Caco-2 (cell line): Measurements from ENCODE around the gene TMEFF2. TPM values are rescaled to one million over a fixed set of nuclear protein-coding genes. Genes with fewer than 3 reads are reported as not detected.

ENCODE experiments used
- BruUV-seq: library from RNA; stranded (reverse); fragments of 400-500 nt; replicated peaks from 2 replicates; lab custom pipeline; 2021; lab: Mats Ljungman, UMichigan
- CTCF ChIA-PET: fragments of 300-600 bp; sonication (Branson Sonifier 250); formaldehyde crosslinking; loops from one replicate; lab custom pipeline; 2022; ENCODE audit warnings: antibody characterized with exemption; lab: Charles Lee
- POLR2A ChIA-PET: fragments of 300-600 bp; sonication (Branson Sonifier 250); formaldehyde crosslinking; loops from one replicate; lab custom pipeline; 2022; ENCODE audit warnings: antibody characterized with exemption; lab: Charles Lee
- DNase-seq, 2 experiments: peaks; one replicate each; pipeline versions ENCODE4 v3.0.0 to v3.0.0-alpha.2; 2020 to 2022
- H3K27me3 ChIP-seq: replicated peaks from 2 replicates; pipeline ENCODE4 v1.6.0; 2011; ENCODE audit warnings: low read length; ENCODE audit not compliant: control insufficient read depth, insufficient read depth
- H3K36me3 ChIP-seq: 2 replicates; pipeline ENCODE4 v1.5.1; 2011; ENCODE audit warnings: low read length; ENCODE audit not compliant: control insufficient read depth, insufficient read depth
- H3K4me1 ChIP-seq: fragments of 250-450 bp; sonication (Bioruptor Pico); 2 replicates; pipeline ENCODE4 v1.5.1; 2020; ENCODE audit warnings: mild to moderate bottlenecking
- H3K4me3 ChIP-seq: 2 replicates; pipeline ENCODE4 v1.5.1; 2011; ENCODE audit warnings: low read depth, mild to moderate bottlenecking, control low read depth, low read length
- H3K9me3 ChIP-seq: fragments of 250-450 bp; sonication (Bioruptor Pico); 2 replicates; pipeline ENCODE4 v1.5.1; 2020; ENCODE audit warnings: mild to moderate bottlenecking, moderate library complexity
- H3K27ac Mint-ChIP-seq: one replicate; pipeline ENCODE4 v1.8.0; 2022; ENCODE audit warnings: mixed read lengths; ENCODE audit not compliant: unreplicated experiment
- H3K27me3 Mint-ChIP-seq: one replicate; pipeline ENCODE4 v1.8.0; 2022; ENCODE audit warnings: mixed read lengths; ENCODE audit not compliant: insufficient read depth, unreplicated experiment
- H3K36me3 Mint-ChIP-seq: one replicate; pipeline ENCODE4 v1.8.0; 2022; ENCODE audit warnings: mild to moderate bottlenecking, mixed read lengths; ENCODE audit not compliant: insufficient read depth, unreplicated experiment
- H3K4me1 Mint-ChIP-seq: one replicate; pipeline ENCODE4 v1.8.0; 2022; ENCODE audit warnings: low read depth, mixed read lengths; ENCODE audit not compliant: unreplicated experiment
- H3K4me3 Mint-ChIP-seq: one replicate; pipeline ENCODE4 v1.8.0; 2022; ENCODE audit warnings: mild to moderate bottlenecking, moderate library complexity, mixed read lengths; ENCODE audit not compliant: unreplicated experiment
- H3K9me3 Mint-ChIP-seq: one replicate; pipeline ENCODE4 v1.8.0; 2022; ENCODE audit warnings: mixed read lengths; ENCODE audit not compliant: unreplicated experiment
- intact Hi-C: fragments of 100-400 bp; cut with micrococcal nuclease; formaldehyde crosslinking; loops from one replicate; pipeline ENCODE4 v1.10.0; 2022; ENCODE audit not compliant: unreplicated experiment
- total RNA-seq: library from RNA; stranded (reverse); gene quantifications from 2 replicates; pipeline ENCODE4 v1.2.3, GENCODE V29; 2022
- TF ChIP-seq, protein P1 (sequence below), 2 experiments: fragments of 200-600 bp in 1 of 2; IDR thresholded peaks; 1 replicate in 1 of 2; 2 replicates in 1 of 2; pipeline versions ENCODE4 v1.5.1 to v1.8.0; 2011 to 2022; ENCODE audit warnings: antibody characterized with exemption in 1 of 2, control low read depth in 1 of 2, inconsistent platforms in 1 of 2, low read depth in 1 of 2, low read length in 1 of 2, mild to moderate bottlenecking in 1 of 2, moderate library complexity in 1 of 2; ENCODE audit not compliant: insufficient read depth in 1 of 2, severe bottlenecking in 1 of 2, unreplicated experiment in 1 of 2

The TMEFF2 gene
- total RNA-seq, 1 experiment from 2014 or later, result not detected

DNA sequence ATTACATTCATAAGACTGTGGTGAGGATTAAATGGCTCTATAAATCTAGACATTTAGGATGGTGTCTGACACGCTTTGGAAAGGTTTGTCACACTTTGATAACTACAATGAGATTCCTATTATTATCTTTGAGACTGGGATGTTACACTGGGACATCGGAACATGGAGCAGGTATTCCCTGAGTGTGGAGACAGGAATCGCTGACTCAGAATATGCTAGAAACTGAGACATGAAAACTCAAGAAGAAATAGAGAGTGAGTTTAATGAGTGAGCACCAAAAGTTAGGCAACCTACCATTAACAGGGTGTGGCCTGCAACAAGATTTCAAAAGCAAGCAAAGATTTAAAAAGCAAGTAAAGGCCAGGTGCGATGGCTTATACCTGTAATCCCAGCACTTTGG lies 145.4 kb downstream of the TMEFF2 start:
- Mint-ChIP-seq H3K4me1 (no peaks in the 10 kb centered on the region), H3K27ac (no peak overlapping the region), H3K9me3 (no peaks in the 10 kb centered on the region), H3K27me3 (peaks cover 3% of the 10 kb centered on the region), H3K4me3 (no peak overlapping the region), H3K36me3 (no peaks in the 10 kb centered on the region)
- Histone ChIP-seq H3K27me3 (no peaks in the 10 kb centered on the region), H3K9me3 (no peaks in the 10 kb centered on the region), H3K4me3 (no peak overlapping the region), H3K4me1 (no peaks in the 10 kb centered on the region), H3K36me3 (no peaks in the 10 kb centered on the region)
- TF ChIP-seq, protein P1, sequence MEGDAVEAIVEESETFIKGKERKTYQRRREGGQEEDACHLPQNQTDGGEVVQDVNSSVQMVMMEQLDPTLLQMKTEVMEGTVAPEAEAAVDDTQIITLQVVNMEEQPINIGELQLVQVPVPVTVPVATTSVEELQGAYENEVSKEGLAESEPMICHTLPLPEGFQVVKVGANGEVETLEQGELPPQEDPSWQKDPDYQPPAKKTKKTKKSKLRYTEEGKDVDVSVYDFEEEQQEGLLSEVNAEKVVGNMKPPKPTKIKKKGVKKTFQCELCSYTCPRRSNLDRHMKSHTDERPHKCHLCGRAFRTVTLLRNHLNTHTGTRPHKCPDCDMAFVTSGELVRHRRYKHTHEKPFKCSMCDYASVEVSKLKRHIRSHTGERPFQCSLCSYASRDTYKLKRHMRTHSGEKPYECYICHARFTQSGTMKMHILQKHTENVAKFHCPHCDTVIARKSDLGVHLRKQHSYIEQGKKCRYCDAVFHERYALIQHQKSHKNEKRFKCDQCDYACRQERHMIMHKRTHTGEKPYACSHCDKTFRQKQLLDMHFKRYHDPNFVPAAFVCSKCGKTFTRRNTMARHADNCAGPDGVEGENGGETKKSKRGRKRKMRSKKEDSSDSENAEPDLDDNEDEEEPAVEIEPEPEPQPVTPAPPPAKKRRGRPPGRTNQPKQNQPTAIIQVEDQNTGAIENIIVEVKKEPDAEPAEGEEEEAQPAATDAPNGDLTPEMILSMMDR (IDR thresholded peaks at IDR 0.05; ENCODE audit: insufficient read depth in 1 of 2, low read depth in 1 of 2, low read length in 1 of 2, severe bottlenecking in 1 of 2, unreplicated experiment in 1 of 2), result no peak
- CTCF ChIA-PET, result no interaction called here
- BruUV-seq, result no TSS peak
- POLR2A ChIA-PET, result no interaction called here
- no peak for DNase-seq
- intact Hi-C loops, result no loop called here

DNA sequence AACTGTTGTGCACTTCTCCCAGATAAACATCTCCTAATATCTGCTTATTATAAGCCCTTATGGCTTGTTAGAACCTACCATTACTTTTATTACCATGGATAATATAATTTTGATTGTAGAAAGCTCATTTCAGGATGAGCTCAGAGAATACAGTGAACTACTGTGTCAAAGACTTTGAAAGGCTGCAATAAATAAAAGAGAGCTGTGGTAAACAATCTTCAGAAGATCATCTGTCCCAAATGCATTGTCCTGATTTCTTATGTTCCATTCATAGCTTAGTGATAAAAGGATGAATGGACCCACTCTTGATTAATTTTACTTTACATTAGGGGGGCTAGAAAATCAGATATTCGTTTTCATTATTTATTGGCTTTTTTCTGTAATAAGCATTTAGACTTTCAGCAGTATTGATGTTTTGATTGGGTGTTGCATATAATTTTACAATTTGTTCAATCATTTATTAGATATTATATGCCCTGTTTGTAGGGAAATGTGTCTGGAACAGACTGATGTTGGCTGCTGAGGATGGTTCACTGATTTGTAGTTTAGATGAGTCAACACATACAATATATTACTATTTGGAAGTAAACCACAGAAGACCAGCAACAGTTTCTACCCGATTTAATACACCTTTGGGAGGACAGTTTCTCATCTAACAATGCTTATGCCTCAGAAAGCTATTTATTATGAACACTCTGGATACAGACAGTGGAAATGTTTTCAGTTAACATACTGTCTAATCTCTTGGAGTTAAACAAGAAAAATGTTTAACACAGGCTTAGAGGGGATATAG lies 147.2 kb downstream of the TMEFF2 start:
- TF ChIP-seq, protein P1 (IDR thresholded peaks at IDR 0.05; ENCODE audit: insufficient read depth in 1 of 2, low read depth in 1 of 2, low read length in 1 of 2, severe bottlenecking in 1 of 2, unreplicated experiment in 1 of 2), result no peak
- no peak for DNase-seq
- ChIA-PET POLR2A (no interaction called here), CTCF (no interaction called here)
- Histone ChIP-seq H3K4me3 (no peak overlapping the region), H3K4me1 (no peaks in the 10 kb centered on the region), H3K9me3 (no peaks in the 10 kb centered on the region), H3K36me3 (no peaks in the 10 kb centered on the region), H3K27me3 (no peaks in the 10 kb centered on the region)
- H3K4me1 Mint-ChIP-seq, result no peaks in the 10 kb centered on the region
- no peaks in the 10 kb centered on the region for H3K36me3 Mint-ChIP-seq
- intact Hi-C loops, result no loop called here
- no peak overlapping the region for H3K27ac Mint-ChIP-seq
- H3K27me3 Mint-ChIP-seq, result peaks cover 2% of the 10 kb centered on the region
- no peak overlapping the region for H3K4me3 Mint-ChIP-seq
- BruUV-seq, result no TSS peak
- no peaks in the 10 kb centered on the region for H3K9me3 Mint-ChIP-seq

DNA sequence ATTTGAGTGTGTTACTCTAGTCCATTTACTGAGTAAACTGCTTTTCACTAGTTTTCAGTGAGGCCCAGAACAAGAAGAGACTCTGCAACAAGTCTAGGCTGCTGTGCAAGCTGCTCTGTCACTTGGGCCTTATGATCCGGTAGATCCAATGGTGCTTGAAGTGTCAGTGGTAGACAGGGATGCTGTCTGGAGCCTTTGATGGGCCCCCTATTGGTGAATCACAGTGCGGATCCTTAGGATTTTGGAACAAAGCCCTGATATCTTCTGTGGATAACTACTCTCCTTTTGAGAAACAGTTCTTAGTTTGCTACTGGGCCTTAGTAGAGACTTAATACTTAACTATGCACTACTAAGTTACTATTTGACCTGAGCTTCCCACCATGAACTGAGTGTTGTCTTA lies 150.2 kb downstream of the TMEFF2 start:
- BruUV-seq, result no TSS peak
- H3K36me3 ChIP-seq, result no peaks in the 10 kb centered on the region

More for the DNA sequence above, 150.2 kb downstream of the TMEFF2 start:
- intact Hi-C loops, result no loop called here
- Mint-ChIP-seq H3K27me3 (peaks cover 6% of the 10 kb centered on the region), H3K4me1 (no peaks in the 10 kb centered on the region), H3K9me3 (no peaks in the 10 kb centered on the region), H3K27ac (no peak overlapping the region), H3K4me3 (no peak overlapping the region), H3K36me3 (no peaks in the 10 kb centered on the region)
- CTCF ChIA-PET, result no interaction called here
- Histone ChIP-seq H3K9me3 (no peaks in the 10 kb centered on the region), H3K4me3 (no peak overlapping the region), H3K4me1 (no peaks in the 10 kb centered on the region), H3K27me3 (no peaks in the 10 kb centered on the region)
- DNase-seq, result no peak
- TF ChIP-seq, protein P1 (IDR thresholded peaks at IDR 0.05; ENCODE audit: insufficient read depth in 1 of 2, low read depth in 1 of 2, low read length in 1 of 2, severe bottlenecking in 1 of 2, unreplicated experiment in 1 of 2), result peak in 1 of 2 experiments; percentile 17
- POLR2A ChIA-PET, result no interaction called here
